ENCODE measurements around the gene PHAF1. TPM values are rescaled to one million over a fixed set of nuclear protein-coding genes. Genes with fewer than 3 reads are reported as not detected.

Gene PHAF1
- total and polyA plus RNA-seq, 9 of the 15 experiments (the other 6 are each of a cell fraction or from before 2014, with no cell fraction given): 5.1 to 25.4 (median 13.8) TPM

DNA sequence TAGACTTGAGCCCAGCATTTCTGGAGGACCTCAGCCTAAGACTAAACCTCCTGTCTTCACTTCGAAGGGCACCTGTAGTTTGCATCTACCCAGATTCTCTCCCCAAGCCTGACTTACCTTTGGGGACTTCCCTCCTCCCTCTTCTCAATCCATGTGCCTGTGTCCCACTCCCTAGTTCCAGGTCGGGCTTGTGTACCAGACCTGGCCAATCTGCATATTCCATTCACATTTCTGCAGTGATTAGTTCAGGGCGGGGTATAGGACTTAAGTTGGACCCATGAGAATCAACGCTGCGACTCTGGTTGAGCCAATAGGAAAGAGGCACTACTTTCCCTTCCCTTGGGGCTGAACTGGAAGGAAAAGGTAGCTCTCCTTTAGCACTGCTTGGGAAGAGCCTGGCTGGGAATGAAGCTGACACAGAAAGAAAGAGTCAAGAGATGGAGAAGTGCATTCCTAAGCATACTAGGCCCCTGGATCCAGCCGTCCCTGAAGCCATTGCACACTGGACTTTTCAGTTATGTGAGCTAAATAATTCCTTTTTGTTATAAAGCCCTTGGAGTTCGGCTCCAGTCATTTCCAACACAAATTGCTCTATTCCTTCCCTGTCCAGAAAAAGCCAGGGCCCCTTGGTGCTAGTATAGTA is 47.5 kb downstream of the PHAF1 start (continued):
- no peak for TF ChIP-seq HEY1 (CRISPR knock-in tag; IDR thresholded peaks at IDR 0.05; ENCODE audit: borderline replicate concordance)
- no peak for TF ChIP-seq FOXK2 (conservative IDR thresholded peaks at IDR 0.05 in 1 of 2, IDR thresholded peaks at IDR 0.05 in 1 of 2; ENCODE audit: low read depth in 2 of 2)
- no peak for TF ChIP-seq KHSRP (IDR thresholded peaks at IDR 0.05)
- TF ChIP-seq, protein P1, sequence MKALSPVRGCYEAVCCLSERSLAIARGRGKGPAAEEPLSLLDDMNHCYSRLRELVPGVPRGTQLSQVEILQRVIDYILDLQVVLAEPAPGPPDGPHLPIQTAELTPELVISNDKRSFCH (CRISPR knock-in tag; IDR thresholded peaks at IDR 0.05): no peak
- TF ChIP-seq, protein P1 (tag; IDR thresholded peaks at IDR 0.05): no peak
- no peak for TF ChIP-seq PHF20 (IDR thresholded peaks at IDR 0.05; ENCODE audit: partially characterized antibody)
- TF ChIP-seq, protein P2, sequence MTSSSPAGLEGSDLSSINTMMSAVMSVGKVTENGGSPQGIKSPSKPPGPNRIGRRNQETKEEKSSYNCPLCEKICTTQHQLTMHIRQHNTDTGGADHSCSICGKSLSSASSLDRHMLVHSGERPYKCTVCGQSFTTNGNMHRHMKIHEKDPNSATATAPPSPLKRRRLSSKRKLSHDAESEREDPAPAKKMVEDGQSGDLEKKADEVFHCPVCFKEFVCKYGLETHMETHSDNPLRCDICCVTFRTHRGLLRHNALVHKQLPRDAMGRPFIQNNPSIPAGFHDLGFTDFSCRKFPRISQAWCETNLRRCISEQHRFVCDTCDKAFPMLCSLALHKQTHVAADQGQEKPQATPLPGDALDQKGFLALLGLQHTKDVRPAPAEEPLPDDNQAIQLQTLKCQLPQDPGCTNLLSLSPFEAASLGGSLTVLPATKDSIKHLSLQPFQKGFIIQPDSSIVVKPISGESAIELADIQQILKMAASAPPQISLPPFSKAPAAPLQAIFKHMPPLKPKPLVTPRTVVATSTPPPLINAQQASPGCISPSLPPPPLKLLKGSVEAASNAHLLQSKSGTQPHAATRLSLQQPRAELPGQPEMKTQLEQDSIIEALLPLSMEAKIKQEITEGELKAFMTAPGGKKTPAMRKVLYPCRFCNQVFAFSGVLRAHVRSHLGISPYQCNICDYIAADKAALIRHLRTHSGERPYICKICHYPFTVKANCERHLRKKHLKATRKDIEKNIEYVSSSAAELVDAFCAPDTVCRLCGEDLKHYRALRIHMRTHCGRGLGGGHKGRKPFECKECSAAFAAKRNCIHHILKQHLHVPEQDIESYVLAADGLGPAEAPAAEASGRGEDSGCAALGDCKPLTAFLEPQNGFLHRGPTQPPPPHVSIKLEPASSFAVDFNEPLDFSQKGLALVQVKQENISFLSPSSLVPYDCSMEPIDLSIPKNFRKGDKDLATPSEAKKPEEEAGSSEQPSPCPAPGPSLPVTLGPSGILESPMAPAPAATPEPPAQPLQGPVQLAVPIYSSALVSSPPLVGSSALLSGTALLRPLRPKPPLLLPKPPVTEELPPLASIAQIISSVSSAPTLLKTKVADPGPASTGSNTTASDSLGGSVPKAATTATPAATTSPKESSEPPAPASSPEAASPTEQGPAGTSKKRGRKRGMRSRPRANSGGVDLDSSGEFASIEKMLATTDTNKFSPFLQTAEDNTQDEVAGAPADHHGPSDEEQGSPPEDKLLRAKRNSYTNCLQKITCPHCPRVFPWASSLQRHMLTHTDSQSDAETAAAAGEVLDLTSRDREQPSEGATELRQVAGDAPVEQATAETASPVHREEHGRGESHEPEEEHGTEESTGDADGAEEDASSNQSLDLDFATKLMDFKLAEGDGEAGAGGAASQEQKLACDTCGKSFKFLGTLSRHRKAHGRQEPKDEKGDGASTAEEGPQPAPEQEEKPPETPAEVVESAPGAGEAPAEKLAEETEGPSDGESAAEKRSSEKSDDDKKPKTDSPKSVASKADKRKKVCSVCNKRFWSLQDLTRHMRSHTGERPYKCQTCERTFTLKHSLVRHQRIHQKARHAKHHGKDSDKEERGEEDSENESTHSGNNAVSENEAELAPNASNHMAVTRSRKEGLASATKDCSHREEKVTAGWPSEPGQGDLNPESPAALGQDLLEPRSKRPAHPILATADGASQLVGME (CRISPR knock-in tag; IDR thresholded peaks at IDR 0.05): no peak
- TF ChIP-seq HDAC6 (IDR thresholded peaks at IDR 0.05; ENCODE audit: low read depth, low read length): no peak
- TF ChIP-seq ZNF124 (CRISPR knock-in tag; IDR thresholded peaks at IDR 0.05): no peak
- TF ChIP-seq, protein P3, sequence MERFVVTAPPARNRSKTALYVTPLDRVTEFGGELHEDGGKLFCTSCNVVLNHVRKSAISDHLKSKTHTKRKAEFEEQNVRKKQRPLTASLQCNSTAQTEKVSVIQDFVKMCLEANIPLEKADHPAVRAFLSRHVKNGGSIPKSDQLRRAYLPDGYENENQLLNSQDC (CRISPR knock-in tag; IDR thresholded peaks at IDR 0.05): no peak
- TF ChIP-seq LEF1 (IDR thresholded peaks at IDR 0.05): no peak
- TF ChIP-seq GATAD2B (IDR thresholded peaks at IDR 0.05; ENCODE audit: borderline replicate concordance): no peak
- no peak for TF ChIP-seq KLF6 (CRISPR knock-in tag; IDR thresholded peaks at IDR 0.05; ENCODE audit: borderline replicate concordance)

Data from K562 (cell line).